Gastrocnemius medialis (tissue), 4 donors: ENCODE results near the gene SSC4D.
A peak's percentile ranks its signal among the peaks of the same experiment; 100 is the strongest.

ENCODE experiments used
- POLR2A ChIP-seq, 2 donors: fragments of 450-650 bp; IDR thresholded peaks; one replicate each; pipeline ENCODE4 v1.6.1; 2017; ENCODE audit warnings: antibody characterized with exemption in 2 of 2, mild to moderate bottlenecking in 2 of 2, moderate library complexity in 2 of 2
- TF ChIP-seq, protein P1 (sequence below), 5 experiments: fragments of 450-650 bp in 3 of 5; fragments of 200-600 bp in 2 of 5; sonication (generic) in 2 of 5; IDR thresholded peaks in 4 of 5; conservative IDR thresholded peaks in 1 of 5; 1 replicate in 4 of 5; 2 replicates in 1 of 5; pipeline ENCODE4 v1.5.1; 2016 to 2019; ENCODE audit warnings: antibody characterized with exemption in 5 of 5, mild to moderate bottlenecking in 3 of 5, moderate library complexity in 3 of 5

DNA sequence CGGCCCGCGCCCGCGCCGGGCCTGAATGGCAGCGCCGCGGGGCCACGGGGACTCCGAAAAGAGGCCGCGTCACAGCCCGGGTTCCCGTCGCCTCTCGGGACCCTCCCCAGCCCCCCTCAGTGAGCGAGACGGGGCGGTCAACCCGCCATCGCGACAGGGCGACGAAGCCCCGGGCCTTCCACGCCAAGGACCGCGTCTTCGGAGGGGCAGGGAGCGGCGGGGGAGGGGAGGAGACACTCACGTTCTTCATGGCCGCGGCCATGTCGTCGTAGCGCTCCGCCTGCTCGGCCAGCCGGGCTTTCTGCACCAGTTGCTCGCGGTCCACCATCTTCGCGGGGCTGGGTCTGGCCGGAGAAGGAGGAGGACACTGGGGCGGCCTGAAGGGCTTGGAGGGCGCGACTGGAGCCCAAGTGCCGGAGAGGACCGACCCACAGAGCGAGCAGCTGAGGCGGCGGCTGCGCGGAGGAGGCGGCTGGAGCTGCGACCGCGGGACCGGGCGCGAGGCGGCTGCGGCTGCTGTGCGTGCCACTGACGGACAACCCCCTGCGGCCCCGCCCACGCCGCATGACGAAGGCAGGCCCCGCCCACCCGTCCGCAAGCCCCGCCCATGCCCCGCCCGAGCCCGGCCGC is 50.9 kb downstream of the SSC4D start, which contains the start of gene YWHAG:
- TF ChIP-seq, protein P1, sequence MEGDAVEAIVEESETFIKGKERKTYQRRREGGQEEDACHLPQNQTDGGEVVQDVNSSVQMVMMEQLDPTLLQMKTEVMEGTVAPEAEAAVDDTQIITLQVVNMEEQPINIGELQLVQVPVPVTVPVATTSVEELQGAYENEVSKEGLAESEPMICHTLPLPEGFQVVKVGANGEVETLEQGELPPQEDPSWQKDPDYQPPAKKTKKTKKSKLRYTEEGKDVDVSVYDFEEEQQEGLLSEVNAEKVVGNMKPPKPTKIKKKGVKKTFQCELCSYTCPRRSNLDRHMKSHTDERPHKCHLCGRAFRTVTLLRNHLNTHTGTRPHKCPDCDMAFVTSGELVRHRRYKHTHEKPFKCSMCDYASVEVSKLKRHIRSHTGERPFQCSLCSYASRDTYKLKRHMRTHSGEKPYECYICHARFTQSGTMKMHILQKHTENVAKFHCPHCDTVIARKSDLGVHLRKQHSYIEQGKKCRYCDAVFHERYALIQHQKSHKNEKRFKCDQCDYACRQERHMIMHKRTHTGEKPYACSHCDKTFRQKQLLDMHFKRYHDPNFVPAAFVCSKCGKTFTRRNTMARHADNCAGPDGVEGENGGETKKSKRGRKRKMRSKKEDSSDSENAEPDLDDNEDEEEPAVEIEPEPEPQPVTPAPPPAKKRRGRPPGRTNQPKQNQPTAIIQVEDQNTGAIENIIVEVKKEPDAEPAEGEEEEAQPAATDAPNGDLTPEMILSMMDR (IDR thresholded peaks at IDR 0.05 in 4 of 5, conservative IDR thresholded peaks at IDR 0.05 in 1 of 5), result peak in 1 of 5 experiments; percentile 9
- peak; percentile 99 for TF ChIP-seq POLR2A (IDR thresholded peaks at IDR 0.05)
